Measurements from ENCODE around the gene SEC23IP.

Gene SEC23IP

DNA sequence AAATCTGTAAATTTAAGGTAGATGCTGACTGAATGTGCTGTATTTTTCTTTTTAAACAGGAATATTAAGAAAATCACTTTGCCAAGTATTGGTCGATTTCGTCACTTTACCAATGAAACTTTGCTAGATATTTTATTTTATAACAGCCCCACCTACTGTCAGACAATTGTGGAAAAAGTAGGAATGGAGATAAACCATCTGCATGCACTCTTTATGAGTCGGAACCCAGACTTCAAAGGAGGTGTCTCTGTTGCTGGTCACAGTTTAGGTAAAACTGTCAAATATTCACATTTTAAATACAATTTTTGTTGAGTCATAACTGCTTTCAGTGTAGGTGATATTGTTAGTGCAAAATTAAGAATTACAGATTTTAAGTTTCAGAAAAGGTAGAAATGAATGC, 25.2 kb downstream of the SEC23IP start:
- CTCF ChIA-PET: interaction anchor here (0.6 kb wide), 1 partner anchor 15 kb away, joined by 3 read pairs; no protein-coding TSS in a partner anchor
- POLR2A ChIA-PET (ENCODE audit: low non-redundant PET): no interaction called here
- TF ChIP-seq, protein P1, sequence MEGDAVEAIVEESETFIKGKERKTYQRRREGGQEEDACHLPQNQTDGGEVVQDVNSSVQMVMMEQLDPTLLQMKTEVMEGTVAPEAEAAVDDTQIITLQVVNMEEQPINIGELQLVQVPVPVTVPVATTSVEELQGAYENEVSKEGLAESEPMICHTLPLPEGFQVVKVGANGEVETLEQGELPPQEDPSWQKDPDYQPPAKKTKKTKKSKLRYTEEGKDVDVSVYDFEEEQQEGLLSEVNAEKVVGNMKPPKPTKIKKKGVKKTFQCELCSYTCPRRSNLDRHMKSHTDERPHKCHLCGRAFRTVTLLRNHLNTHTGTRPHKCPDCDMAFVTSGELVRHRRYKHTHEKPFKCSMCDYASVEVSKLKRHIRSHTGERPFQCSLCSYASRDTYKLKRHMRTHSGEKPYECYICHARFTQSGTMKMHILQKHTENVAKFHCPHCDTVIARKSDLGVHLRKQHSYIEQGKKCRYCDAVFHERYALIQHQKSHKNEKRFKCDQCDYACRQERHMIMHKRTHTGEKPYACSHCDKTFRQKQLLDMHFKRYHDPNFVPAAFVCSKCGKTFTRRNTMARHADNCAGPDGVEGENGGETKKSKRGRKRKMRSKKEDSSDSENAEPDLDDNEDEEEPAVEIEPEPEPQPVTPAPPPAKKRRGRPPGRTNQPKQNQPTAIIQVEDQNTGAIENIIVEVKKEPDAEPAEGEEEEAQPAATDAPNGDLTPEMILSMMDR (conservative IDR thresholded peaks at IDR 0.05; ENCODE audit: low read depth): no peak
- no peak overlapping the region for H3K27ac ChIP-seq
- no peak for DNase-seq (ENCODE audit: low spot score)

DNA sequence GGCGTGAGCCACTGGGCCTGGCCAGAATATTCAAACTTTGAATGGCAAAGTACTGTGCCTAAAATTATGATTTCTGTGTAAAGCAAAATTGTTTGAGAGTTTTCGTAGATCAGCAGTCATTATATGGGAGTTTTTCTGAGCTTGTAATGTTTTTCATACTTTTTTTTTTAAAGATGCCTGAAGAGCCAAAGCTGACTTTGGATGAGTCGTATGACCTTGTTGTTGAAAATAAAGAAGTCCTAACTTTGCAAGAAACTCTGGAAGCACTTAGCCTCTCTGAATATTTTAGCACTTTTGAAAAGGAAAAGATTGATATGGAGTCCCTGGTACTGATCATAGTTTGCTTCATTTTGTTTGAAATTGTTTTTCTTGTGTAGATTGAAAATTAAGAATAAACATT, 26.7 kb downstream of the SEC23IP start:
- H3K27ac ChIP-seq: no peak overlapping the region
- TF ChIP-seq, protein P1 (conservative IDR thresholded peaks at IDR 0.05; ENCODE audit: low read depth): no peak
- no peak for DNase-seq (ENCODE audit: low spot score)
- CTCF ChIA-PET: no interaction called here
- POLR2A ChIA-PET (ENCODE audit: low non-redundant PET): no interaction called here

DNA sequence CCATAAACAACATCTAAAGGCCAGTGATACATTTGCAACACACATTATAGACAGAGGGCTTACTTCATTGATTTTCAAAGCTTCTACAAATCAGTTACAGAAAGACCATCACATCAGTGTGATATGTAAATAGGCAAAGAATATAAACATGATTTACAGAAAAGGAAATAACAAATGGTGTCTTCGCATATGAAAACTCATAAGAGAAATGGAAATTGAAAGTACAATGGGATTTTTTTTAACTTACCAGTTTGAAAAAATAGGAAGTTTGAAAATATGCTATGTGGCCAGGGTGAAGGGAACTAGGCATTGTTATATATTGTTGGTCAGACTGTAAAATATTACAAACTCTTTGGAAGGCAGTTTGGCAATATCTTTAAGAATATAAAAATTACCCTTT, 27.3 kb downstream of the SEC23IP start:
- no peak for DNase-seq (ENCODE audit: low spot score)
- H3K27ac ChIP-seq: no peak overlapping the region
- ChIA-PET POLR2A (ENCODE audit: low non-redundant PET) (no interaction called here), CTCF (no interaction called here)
- TF ChIP-seq, protein P1 (conservative IDR thresholded peaks at IDR 0.05; ENCODE audit: low read depth): no peak

DNA sequence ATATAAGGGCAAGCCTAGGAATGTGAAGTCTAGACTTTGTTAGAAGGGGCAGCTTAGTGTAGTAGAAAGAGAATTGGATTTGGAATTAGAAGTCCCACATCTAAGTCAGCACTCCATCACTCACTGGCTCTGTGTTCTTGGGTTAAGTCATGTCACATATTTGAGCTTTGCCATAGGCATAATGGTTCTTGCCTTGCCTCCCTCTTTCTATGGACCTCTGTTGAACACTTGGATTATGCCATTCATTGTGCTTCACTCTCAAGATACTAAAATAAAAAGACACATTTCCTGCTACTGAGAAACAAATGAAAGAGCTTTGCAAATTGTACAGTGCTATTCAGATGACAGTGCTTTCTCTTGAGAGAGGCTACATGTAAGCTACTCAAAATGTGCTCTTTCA, 35.9 kb downstream of the SEC23IP start:
- no peak for DNase-seq (ENCODE audit: low spot score)
- TF ChIP-seq, protein P1 (conservative IDR thresholded peaks at IDR 0.05; ENCODE audit: low read depth): no peak
- ChIA-PET POLR2A (ENCODE audit: low non-redundant PET) (no interaction called here), CTCF (no interaction called here)
- no peak overlapping the region for H3K27ac ChIP-seq

DNA sequence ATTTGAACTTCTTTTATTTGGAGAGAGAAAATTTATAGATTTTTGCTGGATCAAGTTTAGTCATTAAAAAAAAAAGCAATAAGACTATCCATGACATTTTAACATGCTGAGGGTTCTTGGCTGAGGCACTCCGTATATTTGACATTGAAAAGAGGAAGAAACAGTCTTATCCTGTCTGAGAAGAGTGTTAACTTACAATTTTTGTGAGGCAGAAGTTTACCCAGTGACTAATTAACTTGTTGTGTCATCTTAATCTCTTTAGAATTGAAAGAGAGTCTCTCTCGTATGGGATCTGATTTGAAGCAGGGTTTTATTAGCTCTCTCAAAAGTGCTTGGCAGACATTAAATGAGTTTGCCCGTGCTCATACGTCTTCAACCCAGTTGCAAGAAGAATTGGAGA, 39.3 kb downstream of the SEC23IP start:
- no peak for DNase-seq (ENCODE audit: low spot score)
- CTCF ChIA-PET: interaction anchor here (0.7 kb wide), 2 partner anchors 14 to 314 kb away, joined by 3 read pairs; no protein-coding TSS in a partner anchor
- no peak overlapping the region for H3K27ac ChIP-seq
- POLR2A ChIA-PET (ENCODE audit: low non-redundant PET): no interaction called here
- TF ChIP-seq, protein P1 (conservative IDR thresholded peaks at IDR 0.05; ENCODE audit: low read depth): no peak

DNA sequence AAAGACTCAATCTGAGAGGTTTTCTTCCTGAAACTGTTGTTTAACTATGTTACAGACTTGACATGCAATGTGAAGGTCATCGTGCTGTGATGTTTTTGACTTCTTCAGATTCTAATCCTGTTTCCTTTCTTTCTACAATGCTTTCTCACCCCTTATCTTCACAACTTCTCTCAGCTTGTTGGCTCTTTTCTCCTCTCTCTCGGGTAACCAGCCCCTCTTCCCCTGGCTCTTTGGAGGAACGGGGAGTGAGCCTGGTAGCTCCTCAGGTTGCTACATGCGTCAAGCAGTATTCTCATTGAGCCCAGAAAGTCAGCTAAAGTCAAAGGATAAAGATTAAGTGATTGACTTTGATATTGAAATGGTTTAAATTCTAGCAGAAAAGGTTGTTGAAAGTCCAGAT, 40.1 kb downstream of the SEC23IP start:
- DNase-seq (ENCODE audit: low spot score): no peak
- H3K27ac ChIP-seq: no peak overlapping the region
- ChIA-PET CTCF (interaction anchor here (0.6 to 1.0 kb wide), 4 partner anchors 11 to 505 kb away, joined by 3 to 4 read pairs (median 4); no protein-coding TSS in a partner anchor), POLR2A (ENCODE audit: low non-redundant PET) (no interaction called here)
- TF ChIP-seq, protein P1 (conservative IDR thresholded peaks at IDR 0.05; ENCODE audit: low read depth): no peak

DNA sequence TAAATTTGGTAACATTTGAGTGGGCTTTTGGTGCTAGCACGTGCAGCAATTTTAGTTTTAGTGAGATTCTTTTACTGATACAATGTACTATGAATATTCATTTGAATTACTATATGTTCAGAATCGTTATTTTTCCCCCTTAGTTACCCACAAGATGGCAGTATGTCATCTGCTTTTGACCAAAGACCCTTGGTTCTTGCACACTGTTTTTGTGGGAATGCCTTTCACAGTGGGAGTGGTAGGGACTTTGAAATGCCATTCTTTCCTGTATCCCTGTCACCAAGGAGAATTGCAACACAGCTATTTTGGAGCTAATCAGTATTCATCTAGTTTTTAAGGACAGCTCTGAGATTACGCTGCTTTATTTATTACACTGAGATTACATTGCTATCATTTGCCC, 40.6 kb downstream of the SEC23IP start:
- POLR2A ChIA-PET (ENCODE audit: low non-redundant PET): no interaction called here
- no peak for DNase-seq (ENCODE audit: low spot score)
- no peak overlapping the region for H3K27ac ChIP-seq
- CTCF ChIA-PET: interaction anchor here (0.5 to 1.0 kb wide), 4 partner anchors 12 to 404 kb away, joined by 3 to 4 read pairs (median 4); no protein-coding TSS in a partner anchor
- TF ChIP-seq, protein P1 (conservative IDR thresholded peaks at IDR 0.05; ENCODE audit: low read depth): peak; percentile 35

Measured in RWPE1 (cell line).